Lower lobe of right lung (tissue), 2 donors: ENCODE results near the gene C10orf62. TPM values are rescaled to one million over a fixed set of nuclear protein-coding genes. Genes with fewer than 3 reads are reported as not detected.

Source experiments
- ATAC-seq, 2 donors: fragments of 200-7000 bp; cut with Tn5 transposase; one replicate each; pipeline ENCODE4 v1.9.1; 2020 to 2022; ENCODE audit warnings: mild to moderate bottlenecking in 2 of 2, moderate library complexity in 2 of 2
- DNase-seq: peaks from one replicate; pipeline ENCODE4 v3.0.0-alpha.2; 2020
- H3K27ac ChIP-seq: fragments of 200-600 bp; one replicate; pipeline ENCODE4 v1.8.0; 2022
- H3K27me3 ChIP-seq: fragments of 200-600 bp; one replicate; pipeline ENCODE4 v1.8.0; 2022; ENCODE audit warnings: low read depth
- H3K36me3 ChIP-seq: fragments of 200-600 bp; one replicate; pipeline ENCODE4 v1.8.0; 2022; ENCODE audit warnings: mild to moderate bottlenecking
- H3K4me1 ChIP-seq: fragments of 200-600 bp; one replicate; pipeline ENCODE4 v1.8.0; 2022
- H3K4me3 ChIP-seq: fragments of 200-600 bp; one replicate; pipeline ENCODE4 v1.8.0; 2022; ENCODE audit warnings: mild to moderate bottlenecking
- H3K9me3 ChIP-seq: fragments of 200-600 bp; one replicate; pipeline ENCODE4 v1.8.0; 2022
- intact Hi-C: fragments of 100-400 bp; cut with DNase I; formaldehyde crosslinking; loops from one replicate; pipeline ENCODE4 v1.11.0; 2022
- total RNA-seq: library from RNA; stranded (reverse); fragmentation: NEBNext Ultra II Directional; extraction: Animal tissue kit (Norgen Biotek cat#: 25700); gene quantifications from one replicate; pipeline ENCODE4 v1.2.1, GENCODE V29; 2021
- TF ChIP-seq, protein P1 (sequence below): fragments of 200-600 bp; IDR thresholded peaks from one replicate; pipeline ENCODE4 v1.8.0; 2022; ENCODE audit warnings: antibody characterized with exemption, mild to moderate bottlenecking
- donor health status: DM: no; HTN: yes; CAD: no; lungs with severe emphysema.

Gene C10orf62
- total RNA-seq, 1 donor from 2014 or later = not detected

DNA sequence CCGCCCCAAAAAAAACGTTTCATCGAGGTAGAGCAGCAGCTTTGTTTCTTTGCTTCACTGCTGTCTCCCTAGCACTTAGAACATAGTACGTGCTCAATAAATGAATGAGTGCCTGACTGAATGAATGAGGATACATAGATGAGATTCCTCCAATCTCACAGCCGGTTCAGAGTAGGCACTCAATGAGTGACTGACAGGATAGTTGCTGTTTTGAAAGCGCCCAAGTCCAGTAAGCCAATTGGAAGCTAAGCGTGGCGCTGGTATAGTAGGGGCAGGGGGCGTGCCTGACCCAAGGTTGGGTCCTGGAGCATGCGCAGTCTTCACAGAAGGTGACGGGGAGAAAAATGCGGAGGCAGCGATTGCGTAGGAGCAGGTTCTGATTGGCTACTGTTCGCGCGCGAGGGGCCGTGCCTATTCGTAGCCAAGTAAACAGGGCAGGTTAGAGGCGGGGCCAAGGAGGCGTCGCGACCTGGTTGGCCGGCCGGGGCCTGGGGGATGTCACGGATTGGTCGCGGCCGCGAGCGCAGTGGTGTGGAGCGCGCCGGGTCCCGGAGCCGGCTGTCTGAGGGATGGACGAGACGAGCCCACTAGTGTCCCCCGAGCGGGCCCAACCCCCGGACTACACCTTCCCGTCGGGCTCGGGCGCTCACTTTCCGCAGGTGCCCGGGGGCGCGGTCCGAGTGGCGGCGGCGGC lies 50.8 kb downstream of the C10orf62 start, which contains the start of gene PI4K2A:
Gene PI4K2A (plus strand): TSS at position 498 of the 694 bp plus-strand sequence. CDS start 72 bp downstream, at position 570.
- intact Hi-C loops = no loop called here
- no peaks in the 10 kb centered on the region for H3K27me3 ChIP-seq
- H3K9me3 ChIP-seq = no peaks in the 10 kb centered on the region
- H3K4me1 ChIP-seq = peaks cover 24% of the 10 kb centered on the region
- H3K36me3 ChIP-seq = peaks cover 13% of the 10 kb centered on the region
- ATAC-seq (peak; percentile 99), DNase-seq (peak; percentile 99)
- peak within 1 kb of the TSS; percentile 82 for H3K4me3 ChIP-seq
- H3K27ac ChIP-seq = peak within 1 kb of the TSS; percentile 88
- TF ChIP-seq, protein P1, sequence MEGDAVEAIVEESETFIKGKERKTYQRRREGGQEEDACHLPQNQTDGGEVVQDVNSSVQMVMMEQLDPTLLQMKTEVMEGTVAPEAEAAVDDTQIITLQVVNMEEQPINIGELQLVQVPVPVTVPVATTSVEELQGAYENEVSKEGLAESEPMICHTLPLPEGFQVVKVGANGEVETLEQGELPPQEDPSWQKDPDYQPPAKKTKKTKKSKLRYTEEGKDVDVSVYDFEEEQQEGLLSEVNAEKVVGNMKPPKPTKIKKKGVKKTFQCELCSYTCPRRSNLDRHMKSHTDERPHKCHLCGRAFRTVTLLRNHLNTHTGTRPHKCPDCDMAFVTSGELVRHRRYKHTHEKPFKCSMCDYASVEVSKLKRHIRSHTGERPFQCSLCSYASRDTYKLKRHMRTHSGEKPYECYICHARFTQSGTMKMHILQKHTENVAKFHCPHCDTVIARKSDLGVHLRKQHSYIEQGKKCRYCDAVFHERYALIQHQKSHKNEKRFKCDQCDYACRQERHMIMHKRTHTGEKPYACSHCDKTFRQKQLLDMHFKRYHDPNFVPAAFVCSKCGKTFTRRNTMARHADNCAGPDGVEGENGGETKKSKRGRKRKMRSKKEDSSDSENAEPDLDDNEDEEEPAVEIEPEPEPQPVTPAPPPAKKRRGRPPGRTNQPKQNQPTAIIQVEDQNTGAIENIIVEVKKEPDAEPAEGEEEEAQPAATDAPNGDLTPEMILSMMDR = no peak

Other genes with a start within 250 kb of the C10orf62 start
- gene RRP12, start 188.4 kb upstream of the C10orf62 start, total RNA-seq = 24.0 TPM
- 133 TPM for gene PGAM1, start 163.5 kb upstream of the C10orf62 start, total RNA-seq
- 31.0 TPM for gene EXOSC1, start 143.7 kb upstream of the C10orf62 start, total RNA-seq
- gene ZDHHC16, start 143.5 kb upstream of the C10orf62 start, total RNA-seq = 56.5 TPM
- 65.5 TPM for gene MMS19, start 91.3 kb upstream of the C10orf62 start, total RNA-seq
- gene UBTD1, start 90.8 kb upstream of the C10orf62 start, total RNA-seq = 37.7 TPM
- gene ANKRD2, start 16.9 kb upstream of the C10orf62 start, total RNA-seq = 0.35 TPM
- gene HOGA1, start 5.3 kb upstream of the C10orf62 start, total RNA-seq = 1.1 TPM
- gene MORN4, start 43.8 kb downstream of the C10orf62 start, total RNA-seq = 5.4 TPM
- 29.7 TPM for gene PI4K2A, start 51.0 kb downstream of the C10orf62 start, total RNA-seq
- gene AVPI1, start 97.5 kb downstream of the C10orf62 start, total RNA-seq = 22.6 TPM
- 36.5 TPM for gene MARVELD1, start 124.0 kb downstream of the C10orf62 start, total RNA-seq
- 28.3 TPM for gene ZFYVE27, start 147.4 kb downstream of the C10orf62 start, total RNA-seq
- 0.27 TPM for gene SFRP5, start 182.3 kb downstream of the C10orf62 start, total RNA-seq